Measurements from ENCODE around the gene FFAR3.

Gene FFAR3, protein sequence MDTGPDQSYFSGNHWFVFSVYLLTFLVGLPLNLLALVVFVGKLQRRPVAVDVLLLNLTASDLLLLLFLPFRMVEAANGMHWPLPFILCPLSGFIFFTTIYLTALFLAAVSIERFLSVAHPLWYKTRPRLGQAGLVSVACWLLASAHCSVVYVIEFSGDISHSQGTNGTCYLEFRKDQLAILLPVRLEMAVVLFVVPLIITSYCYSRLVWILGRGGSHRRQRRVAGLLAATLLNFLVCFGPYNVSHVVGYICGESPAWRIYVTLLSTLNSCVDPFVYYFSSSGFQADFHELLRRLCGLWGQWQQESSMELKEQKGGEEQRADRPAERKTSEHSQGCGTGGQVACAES

GRCh38 chr19:35357867-35358573 lies at the start of gene FFAR3:
FFAR3 (plus strand) TSS chr19:35358460; CDS start chr19:35358891, 431 bp downstream.
- DNase-seq (ENCODE audit: low read depth, low spot score), result no peak

- no peak for DNase-seq (ENCODE audit: low read depth, low spot score)
Observed at GRCh38 chr19:35308910-35309309, 49.4 kb upstream of the FFAR3 start.

GRCh38 chr19:35309481-35310279 lies 48.6 kb upstream of the FFAR3 start:
- peak; percentile 59 for DNase-seq (ENCODE audit: low read depth, low spot score)

DNA sequence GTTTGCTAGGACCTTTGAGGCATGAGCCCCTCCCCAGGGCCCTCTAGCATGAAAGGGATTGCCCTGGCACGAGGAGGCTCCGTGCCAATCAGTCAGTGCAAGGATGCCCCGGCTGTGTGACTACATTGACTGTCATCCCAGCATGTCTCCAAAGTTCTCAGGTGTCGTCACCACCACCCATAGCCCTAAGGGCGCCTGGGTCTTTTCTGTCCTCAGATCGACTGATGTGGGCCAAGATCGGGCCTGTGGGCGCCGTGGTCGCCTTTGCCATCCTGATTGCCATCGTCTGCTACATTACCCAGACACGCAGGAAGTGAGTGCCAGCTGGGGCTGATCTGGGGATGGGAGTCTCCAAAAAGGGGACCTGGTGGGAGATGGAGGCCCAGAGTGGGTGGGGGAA lies 47.9 kb upstream of the FFAR3 start:
- DNase-seq (ENCODE audit: low read depth, low spot score), result no peak

- DNase-seq (ENCODE audit: low read depth, low spot score), result no peak
Observed at GRCh38 chr19:35310811-35311465, 47.3 kb upstream of the FFAR3 start.

GRCh38 chr19:35311901-35312665 lies 46.2 kb upstream of the FFAR3 start:
- peak; percentile 14 for DNase-seq (ENCODE audit: low read depth, low spot score)

GRCh38 chr19:35313587-35313986 lies 44.7 kb upstream of the FFAR3 start:
- DNase-seq (ENCODE audit: low read depth, low spot score), result peak; percentile 20

DNA sequence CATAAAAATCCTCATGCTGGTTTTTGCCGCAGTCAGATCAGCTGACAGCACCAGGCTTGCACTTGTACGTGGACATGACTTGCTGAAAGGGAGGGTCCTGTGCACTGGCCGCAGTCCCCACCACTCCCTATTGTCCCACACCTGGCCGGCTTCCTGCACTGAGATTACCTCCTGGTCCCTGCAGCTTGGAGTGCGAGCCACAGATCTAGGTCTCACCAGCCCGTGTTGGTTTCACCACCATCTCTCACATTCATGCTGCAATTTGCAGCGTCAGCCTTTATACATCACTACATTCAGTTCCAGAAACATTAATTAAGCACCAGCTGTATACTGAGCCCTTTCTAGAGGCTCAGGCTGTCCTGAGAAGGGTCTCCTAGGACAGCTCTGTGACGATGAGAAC lies 44.2 kb upstream of the FFAR3 start:
- no peak for DNase-seq (ENCODE audit: low read depth, low spot score)

- DNase-seq (ENCODE audit: low read depth, low spot score), result no peak
Observed at GRCh38 chr19:35314858-35315470, 43.3 kb upstream of the FFAR3 start.

GRCh38 chr19:35315883-35316282 lies 42.4 kb upstream of the FFAR3 start:
- DNase-seq (ENCODE audit: low read depth, low spot score), result no peak

DNA sequence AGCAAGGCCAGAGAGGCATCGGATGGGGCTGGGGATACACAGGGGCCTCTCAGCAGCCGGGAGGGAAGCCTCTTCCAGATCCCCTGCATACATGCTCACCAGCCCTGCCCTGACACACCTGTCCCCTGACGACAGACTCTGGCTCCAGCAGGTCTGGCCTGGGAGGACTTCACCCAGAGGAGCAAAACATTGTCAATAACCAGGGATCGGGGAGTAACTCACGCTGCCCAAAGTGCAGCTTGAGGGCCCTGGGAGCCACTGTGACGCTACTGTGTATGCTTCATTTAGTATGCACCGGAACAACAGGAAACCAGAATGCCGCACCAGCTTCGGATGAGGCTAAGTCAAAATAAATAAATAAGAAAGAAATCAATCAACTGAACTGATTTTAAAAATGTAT lies 41.7 kb upstream of the FFAR3 start:
- no peak for DNase-seq (ENCODE audit: low read depth, low spot score)

- DNase-seq (ENCODE audit: low read depth, low spot score), result no peak
Observed at GRCh38 chr19:35317464-35318043, 40.7 kb upstream of the FFAR3 start.

GRCh38 chr19:35318679-35319448 lies 39.4 kb upstream of the FFAR3 start:
- DNase-seq (ENCODE audit: low read depth, low spot score), result peak; percentile 35

- DNase-seq (ENCODE audit: low read depth, low spot score), result no peak
Observed at GRCh38 chr19:35320065-35320713, 38.1 kb upstream of the FFAR3 start.

DNA sequence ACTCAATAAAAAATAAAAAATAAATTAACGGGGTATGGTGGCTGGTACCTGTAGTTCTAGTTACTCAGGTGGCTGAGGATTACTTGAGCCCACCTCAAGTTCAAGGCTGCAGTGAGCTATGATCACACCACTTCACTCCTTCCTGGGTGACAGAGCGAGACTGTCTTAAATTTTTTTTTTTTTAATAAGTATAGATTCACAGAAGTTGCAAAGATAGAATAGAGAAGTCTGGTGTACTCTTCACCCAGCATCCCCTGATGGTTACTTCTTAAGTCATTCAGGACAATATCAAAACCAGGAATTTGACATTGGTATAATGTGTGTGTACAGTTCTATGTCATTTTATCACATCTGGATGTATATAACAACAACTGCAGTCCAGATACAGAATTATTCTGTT lies 37.0 kb upstream of the FFAR3 start:
- DNase-seq (ENCODE audit: low read depth, low spot score), result no peak

DNA sequence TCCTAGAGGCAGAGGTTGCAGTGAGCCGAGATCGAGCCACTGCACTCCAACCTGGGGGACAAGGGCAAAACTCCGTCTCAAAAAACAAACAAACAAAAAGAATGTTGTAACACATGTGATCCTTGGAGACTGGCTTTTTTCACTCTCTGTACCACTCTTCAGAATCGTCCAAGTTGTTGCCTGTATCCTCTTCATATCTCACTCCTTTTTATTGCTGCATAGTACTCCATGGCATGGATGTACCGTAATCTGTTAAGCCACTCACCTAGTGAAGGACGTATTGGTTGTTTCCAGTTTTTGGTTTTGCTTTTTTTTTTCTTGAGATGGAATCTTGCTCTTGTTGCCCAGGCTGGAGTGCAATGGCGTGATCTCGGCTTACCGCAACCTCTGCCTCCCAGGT lies 36.2 kb upstream of the FFAR3 start:
- DNase-seq (ENCODE audit: low read depth, low spot score), result no peak

DNA sequence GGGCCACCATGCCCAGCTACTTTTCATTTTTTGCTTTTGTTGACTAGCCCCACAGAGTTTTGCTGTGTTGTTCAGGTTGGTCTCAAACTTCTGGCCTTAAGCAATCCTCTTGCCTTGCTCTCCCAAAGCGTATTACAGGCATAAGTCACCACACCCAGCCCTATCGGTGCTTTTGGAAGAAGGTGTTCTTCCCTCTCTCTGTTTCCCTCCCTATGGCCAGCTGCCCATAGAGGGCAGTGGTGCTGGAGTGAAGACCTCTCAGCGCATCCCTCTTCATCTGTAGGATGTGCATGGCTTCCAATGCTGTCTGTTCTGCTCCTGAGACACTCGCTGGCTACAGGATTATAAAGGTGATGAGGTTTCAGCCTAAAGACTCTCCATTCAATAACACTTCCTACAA lies 30.6 kb upstream of the FFAR3 start:
- no peak for DNase-seq (ENCODE audit: low read depth, low spot score)

- no peak for DNase-seq (ENCODE audit: low read depth, low spot score)
Observed at GRCh38 chr19:35328851-35329285, 29.4 kb upstream of the FFAR3 start, which contains the start of gene CD22. CD22 (plus strand) TSS chr19:35329187; CDS start chr19:35332041, 2,854 bp downstream.

DNA sequence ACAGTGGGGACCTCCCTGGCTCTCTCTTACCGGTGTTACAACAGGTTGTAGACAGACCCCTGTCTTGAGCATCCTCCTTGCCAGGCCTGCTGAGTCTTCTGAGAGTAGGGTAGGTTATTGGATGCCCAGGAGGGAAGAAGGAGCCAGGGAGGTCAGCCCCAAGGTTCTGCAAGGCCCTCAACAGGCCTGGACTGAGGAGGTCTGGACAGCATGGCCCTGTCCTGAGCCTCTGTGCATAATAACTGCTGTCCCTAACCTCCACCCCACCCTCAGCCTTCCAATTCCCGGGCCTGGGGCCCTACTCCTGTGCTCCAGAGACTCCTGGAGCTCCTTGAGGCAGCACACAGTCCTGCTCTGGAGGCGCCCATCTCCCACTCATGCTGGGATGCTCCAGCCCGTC lies 28.9 kb upstream of the FFAR3 start:
- no peak for DNase-seq (ENCODE audit: low read depth, low spot score)
